ENCODE data around the gene MAGEA2B.
"Not testable (repeated sequence)": the region's sequence is repeated elsewhere in the genome, so short reads cannot be mapped to it uniquely, and the experiment has no call there.

DNA sequence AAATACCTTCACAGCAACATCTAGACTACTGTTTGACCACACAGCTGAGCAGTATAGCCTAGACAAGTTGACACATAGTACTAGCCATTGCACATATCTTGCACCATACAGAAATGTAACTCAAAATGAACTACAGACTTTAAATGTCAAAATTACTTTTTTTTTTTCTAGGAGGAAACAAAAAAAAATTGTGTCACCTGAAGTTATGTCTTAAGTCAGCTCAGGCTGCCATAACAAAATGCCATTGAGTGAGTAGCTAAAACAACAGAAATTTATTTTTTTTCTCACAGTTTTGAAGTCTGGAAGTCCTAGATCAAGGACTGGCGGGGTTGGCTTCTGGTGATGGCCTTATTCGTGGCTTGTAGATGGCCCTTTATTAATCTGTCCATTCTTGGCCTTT lies 5.3 kb upstream of the MAGEA2B start, which contains the start of gene CSAG2:
- TF ChIP-seq ZNF707 (tag by site-specific recombination; IDR thresholded peaks at IDR 0.05); SETDB1 (IDR thresholded peaks at IDR 0.05; ENCODE audit: insufficient read length, low read length); ZNF571 (tag by site-specific recombination; IDR thresholded peaks at IDR 0.05); KLF16 (tag by site-specific recombination; IDR thresholded peaks at IDR 0.05); ZBTB17 (tag by site-specific recombination; IDR thresholded peaks at IDR 0.05); YY2 (tag by site-specific recombination; IDR thresholded peaks at IDR 0.05); ZNF561 (tag by site-specific recombination; IDR thresholded peaks at IDR 0.05; ENCODE audit: borderline replicate concordance); ZNF140 (tag by site-specific recombination; IDR thresholded peaks at IDR 0.05); ZNF610 (tag by site-specific recombination; IDR thresholded peaks at IDR 0.05; ENCODE audit: borderline replicate concordance); RBAK (tag by site-specific recombination; IDR thresholded peaks at IDR 0.05); ZNF202 (tag by site-specific recombination; IDR thresholded peaks at IDR 0.05; ENCODE audit: borderline replicate concordance): not testable (repeated sequence)
- TF ChIP-seq, protein P1, sequence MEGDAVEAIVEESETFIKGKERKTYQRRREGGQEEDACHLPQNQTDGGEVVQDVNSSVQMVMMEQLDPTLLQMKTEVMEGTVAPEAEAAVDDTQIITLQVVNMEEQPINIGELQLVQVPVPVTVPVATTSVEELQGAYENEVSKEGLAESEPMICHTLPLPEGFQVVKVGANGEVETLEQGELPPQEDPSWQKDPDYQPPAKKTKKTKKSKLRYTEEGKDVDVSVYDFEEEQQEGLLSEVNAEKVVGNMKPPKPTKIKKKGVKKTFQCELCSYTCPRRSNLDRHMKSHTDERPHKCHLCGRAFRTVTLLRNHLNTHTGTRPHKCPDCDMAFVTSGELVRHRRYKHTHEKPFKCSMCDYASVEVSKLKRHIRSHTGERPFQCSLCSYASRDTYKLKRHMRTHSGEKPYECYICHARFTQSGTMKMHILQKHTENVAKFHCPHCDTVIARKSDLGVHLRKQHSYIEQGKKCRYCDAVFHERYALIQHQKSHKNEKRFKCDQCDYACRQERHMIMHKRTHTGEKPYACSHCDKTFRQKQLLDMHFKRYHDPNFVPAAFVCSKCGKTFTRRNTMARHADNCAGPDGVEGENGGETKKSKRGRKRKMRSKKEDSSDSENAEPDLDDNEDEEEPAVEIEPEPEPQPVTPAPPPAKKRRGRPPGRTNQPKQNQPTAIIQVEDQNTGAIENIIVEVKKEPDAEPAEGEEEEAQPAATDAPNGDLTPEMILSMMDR (tag by site-specific recombination; IDR thresholded peaks at IDR 0.05) = not testable (repeated sequence)
- TF ChIP-seq, protein P2, sequence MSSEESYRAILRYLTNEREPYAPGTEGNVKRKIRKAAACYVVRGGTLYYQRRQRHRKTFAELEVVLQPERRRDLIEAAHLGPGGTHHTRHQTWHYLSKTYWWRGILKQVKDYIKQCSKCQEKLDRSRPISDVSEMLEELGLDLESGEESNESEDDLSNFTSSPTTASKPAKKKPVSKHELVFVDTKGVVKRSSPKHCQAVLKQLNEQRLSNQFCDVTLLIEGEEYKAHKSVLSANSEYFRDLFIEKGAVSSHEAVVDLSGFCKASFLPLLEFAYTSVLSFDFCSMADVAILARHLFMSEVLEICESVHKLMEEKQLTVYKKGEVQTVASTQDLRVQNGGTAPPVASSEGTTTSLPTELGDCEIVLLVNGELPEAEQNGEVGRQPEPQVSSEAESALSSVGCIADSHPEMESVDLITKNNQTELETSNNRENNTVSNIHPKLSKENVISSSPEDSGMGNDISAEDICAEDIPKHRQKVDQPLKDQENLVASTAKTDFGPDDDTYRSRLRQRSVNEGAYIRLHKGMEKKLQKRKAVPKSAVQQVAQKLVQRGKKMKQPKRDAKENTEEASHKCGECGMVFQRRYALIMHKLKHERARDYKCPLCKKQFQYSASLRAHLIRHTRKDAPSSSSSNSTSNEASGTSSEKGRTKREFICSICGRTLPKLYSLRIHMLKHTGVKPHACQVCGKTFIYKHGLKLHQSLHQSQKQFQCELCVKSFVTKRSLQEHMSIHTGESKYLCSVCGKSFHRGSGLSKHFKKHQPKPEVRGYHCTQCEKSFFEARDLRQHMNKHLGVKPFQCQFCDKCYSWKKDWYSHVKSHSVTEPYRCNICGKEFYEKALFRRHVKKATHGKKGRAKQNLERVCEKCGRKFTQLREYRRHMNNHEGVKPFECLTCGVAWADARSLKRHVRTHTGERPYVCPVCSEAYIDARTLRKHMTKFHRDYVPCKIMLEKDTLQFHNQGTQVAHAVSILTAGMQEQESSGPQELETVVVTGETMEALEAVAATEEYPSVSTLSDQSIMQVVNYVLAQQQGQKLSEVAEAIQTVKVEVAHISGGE (tag by site-specific recombination; conservative IDR thresholded peaks at IDR 0.05; ENCODE audit: low read depth) = not testable (repeated sequence)
- TF ChIP-seq, protein P3, sequence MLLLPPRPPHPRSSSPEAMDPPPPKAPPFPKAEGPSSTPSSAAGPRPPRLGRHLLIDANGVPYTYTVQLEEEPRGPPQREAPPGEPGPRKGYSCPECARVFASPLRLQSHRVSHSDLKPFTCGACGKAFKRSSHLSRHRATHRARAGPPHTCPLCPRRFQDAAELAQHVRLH (tag by site-specific recombination; IDR thresholded peaks at IDR 0.05) = not testable (repeated sequence)

Data from HEK293 (cell line).